IMR-90 (cell line): ENCODE data around the gene EFHD2. TPM values are rescaled to one million over a fixed set of nuclear protein-coding genes. Genes with fewer than 3 reads are reported as not detected.

Source experiments
- ATAC-seq: fragments of 200-7000 bp; cut with Tn5 transposase; 2 replicates; pipeline ENCODE4 v1.9.1; 2020; ENCODE audit warnings: low read depth, mild to moderate bottlenecking, moderate library complexity
- BruUV-seq: library from RNA; stranded (reverse); fragments of 400-500 nt; replicated peaks from 2 replicates; lab custom pipeline; 2021; lab: Mats Ljungman, UMichigan
- CTCF ChIA-PET: fragments of 300-600 bp; formaldehyde crosslinking; extraction: SDS; loops from one replicate; lab custom pipeline; 2021; ENCODE audit warnings: antibody characterized with exemption; lab: Yijun Ruan, JAX
- POLR2A ChIA-PET: fragments of 300-600 bp; sonication (Branson Sonifier 250); formaldehyde crosslinking; loops from one replicate; lab custom pipeline; 2022; ENCODE audit warnings: antibody characterized with exemption; ENCODE audit not compliant: unreplicated experiment; lab: Charles Lee
- DNase-seq: peaks from one replicate; pipeline ENCODE4 v3.0.0; 2013
- H2AFZ ChIP-seq: replicated peaks from 2 replicates; pipeline ENCODE3; 2013; ENCODE audit warnings: low read length, mild to moderate bottlenecking; ENCODE audit not compliant: poor library complexity
- H2AK5ac ChIP-seq: 2 replicates; pipeline ENCODE4 v1.6.1; 2013; ENCODE audit warnings: low read depth, low read length, inconsistent platforms
- H2AK9ac ChIP-seq: replicated peaks from 2 replicates; pipeline ENCODE3; 2013; ENCODE audit warnings: mild to moderate bottlenecking, low read depth, low read length, moderate library complexity; ENCODE audit not compliant: poor library complexity
- H2BK120ac ChIP-seq: 2 replicates; pipeline ENCODE4 v1.6.1; 2013; ENCODE audit warnings: low read depth, low read length, inconsistent platforms
- H2BK15ac ChIP-seq: 3 replicates; pipeline ENCODE4 v1.6.1; 2013; ENCODE audit warnings: low read depth, low read length, inconsistent platforms
- H2BK20ac ChIP-seq: 2 replicates; pipeline ENCODE4 v1.6.1; 2013; ENCODE audit warnings: low read depth, mild to moderate bottlenecking, inconsistent platforms, low read length, moderate library complexity
- H2BK5ac ChIP-seq: 2 replicates; pipeline ENCODE4 v1.6.1; 2013; ENCODE audit warnings: mild to moderate bottlenecking, low read depth, low read length, inconsistent platforms; ENCODE audit not compliant: poor library complexity, severe bottlenecking
- H3K14ac ChIP-seq: replicated peaks from 2 replicates; pipeline ENCODE4 v1.6.1; 2013; ENCODE audit warnings: low read depth, low read length, inconsistent platforms
- H3K18ac ChIP-seq: 2 replicates; pipeline ENCODE4 v1.6.1; 2013; ENCODE audit warnings: low read depth, low read length, control low read depth
- H3K23ac ChIP-seq: 2 replicates; pipeline ENCODE4 v1.6.1; 2013; ENCODE audit warnings: low read depth, low read length, inconsistent platforms
- H3K27ac ChIP-seq: 2 replicates; pipeline ENCODE4 v1.5.1; 2013; ENCODE audit warnings: mild to moderate bottlenecking, control low read depth, low read length; ENCODE audit not compliant: insufficient read depth
- H3K27me3 ChIP-seq: 2 replicates; pipeline ENCODE4 v1.6.1; 2013; ENCODE audit warnings: low read length; ENCODE audit not compliant: control insufficient read depth, insufficient read depth
- H3K36me3 ChIP-seq: 2 replicates; pipeline ENCODE4 v1.6.1; 2013; ENCODE audit warnings: low read length, mixed read lengths; ENCODE audit not compliant: control insufficient read depth, insufficient read depth
- H3K4ac ChIP-seq: 2 replicates; pipeline ENCODE4 v1.6.1; 2013; ENCODE audit warnings: low read depth, low read length, inconsistent platforms
- H3K4me1 ChIP-seq: 2 replicates; pipeline ENCODE4 v1.6.1; 2013; ENCODE audit warnings: low read length, mixed read lengths; ENCODE audit not compliant: control insufficient read depth, insufficient read depth
- H3K4me2 ChIP-seq: 2 replicates; pipeline ENCODE4 v1.6.1; 2013; ENCODE audit warnings: low read depth, mild to moderate bottlenecking, control low read depth, low read length, moderate library complexity
- H3K4me3 ChIP-seq: 2 replicates; pipeline ENCODE4 v1.5.1; 2013; ENCODE audit warnings: low read depth, mild to moderate bottlenecking, control low read depth, low read length, moderate library complexity; ENCODE audit not compliant: insufficient read depth
- H3K56ac ChIP-seq: 2 replicates; pipeline ENCODE4 v1.6.1; 2013; ENCODE audit warnings: low read length, inconsistent platforms; ENCODE audit not compliant: insufficient read depth; ENCODE audit errors: extremely low read depth
- H3K79me1 ChIP-seq, 2 experiments: 2 replicates each; pipeline ENCODE4 v1.6.1; 2013; ENCODE audit warnings: low read length in 2 of 2, inconsistent platforms in 1 of 2, low read depth in 1 of 2
- H3K9ac ChIP-seq: 2 replicates; pipeline ENCODE4 v1.6.1; 2013; ENCODE audit warnings: low read depth, low read length, control low read depth
- H3K9me1 ChIP-seq: 2 replicates; pipeline ENCODE4 v1.6.1; 2013; ENCODE audit warnings: low read length, inconsistent platforms; ENCODE audit not compliant: insufficient read depth
- H3K9me3 ChIP-seq: 2 replicates; pipeline ENCODE4 v1.6.1; 2013; ENCODE audit warnings: low read length; ENCODE audit not compliant: control insufficient read depth, insufficient read depth
- H4K20me1 ChIP-seq: 2 replicates; pipeline ENCODE4 v1.6.1; 2013; ENCODE audit warnings: low read length, inconsistent platforms; ENCODE audit not compliant: insufficient read depth
- H4K5ac ChIP-seq: 2 replicates; pipeline ENCODE4 v1.6.1; 2013; ENCODE audit warnings: mild to moderate bottlenecking, low read depth, low read length, control low read depth
- H4K8ac ChIP-seq, 2 experiments: 2 replicates each; pipeline ENCODE4 v1.6.1; 2013; ENCODE audit warnings: low read depth in 2 of 2, low read length in 2 of 2, control low read depth in 1 of 2, inconsistent platforms in 1 of 2
- H4K91ac ChIP-seq: 2 replicates; pipeline ENCODE4 v1.6.1; 2013; ENCODE audit warnings: low read depth, low read length, inconsistent platforms; ENCODE audit not compliant: insufficient read depth
- BHLHE40 ChIP-seq: fragments of 150-350 bp; IDR thresholded peaks from 2 replicates; pipeline ENCODE4 v1.6.1; 2016; ENCODE audit warnings: mild to moderate bottlenecking, low read depth, low read length
- CEBPB ChIP-seq: IDR thresholded peaks from 2 replicates; pipeline ENCODE4 v1.6.1; 2012; ENCODE audit warnings: low read depth, low read length, improper control_type of control experiment
- CTCF ChIP-seq: conservative IDR thresholded peaks from 2 replicates; pipeline ENCODE4 v1.5.1; 2012; ENCODE audit warnings: mild to moderate bottlenecking, low read depth, low read length, improper control_type of control experiment
- FOS ChIP-seq: fragments of 150-350 bp; IDR thresholded peaks from 2 replicates; pipeline ENCODE4 v1.6.1; 2016; ENCODE audit warnings: low read depth, low read length
- MXI1 ChIP-seq: IDR thresholded peaks from 2 replicates; pipeline ENCODE4 v1.6.1; 2012; ENCODE audit warnings: low read depth, mild to moderate bottlenecking, low read length, moderate library complexity, borderline replicate concordance
- RAD21 ChIP-seq: IDR thresholded peaks from 2 replicates; pipeline ENCODE4 v1.6.1; 2012; ENCODE audit warnings: low read length, improper control_type of control experiment
- RCOR1 ChIP-seq: IDR thresholded peaks from 2 replicates; pipeline ENCODE4 v1.6.1; 2012; ENCODE audit warnings: mild to moderate bottlenecking, low read length, improper control_type of control experiment; ENCODE audit not compliant: insufficient replicate concordance
- SMC3 ChIP-seq: fragments of 150-350 bp; IDR thresholded peaks from 2 replicates; pipeline ENCODE4 v1.6.1; 2016; ENCODE audit warnings: low read depth, mild to moderate bottlenecking, antibody characterized with exemption, low read length, moderate library complexity
- WGBS, 2 experiments: methylation state at CpG; one replicate each; pipeline versions ENCODE4 v1.1.5 to v1.1.7; 2013; ENCODE audit warnings: missing lambda C conversion rate in 2 of 2; ENCODE audit not compliant: insufficient read length in 1 of 2; ENCODE audit errors: extremely low coverage in 2 of 2; 5-methylcytosine and 5-hydroxymethylcytosine counted together
- dilution Hi-C: fragments of 300-500 bp; cut with HindIII; formaldehyde crosslinking; loops from one replicate; pipeline ENCODE4 v1.14.3; 2018; ENCODE audit warnings: low sequenced_read_pairs; ENCODE audit not compliant: unreplicated experiment
- in situ Hi-C: fragments of 300-500 bp; cut with MboI; formaldehyde crosslinking; loops from 3 replicates; pipeline ENCODE4 v1.14.3; 2019; ENCODE audit warnings: low sequenced_read_pairs, inconsistent platforms, mixed read lengths
- intact Hi-C: fragments of 100-400 bp; cut with micrococcal nuclease; formaldehyde crosslinking; loops from 2 replicates; pipeline ENCODE4 v1.10.0; 2022
- polyA plus RNA-seq, 3 experiments: library from polyadenylated mRNA; depleted of rRNA; stranded (reverse); fragments of >200 nt; gene quantifications; 2 replicates each; pipeline ENCODE4 v1.2.3, GENCODE V29; 2012; ENCODE audit warnings: low replicate concordance in 1 of 3
- total RNA-seq: library from RNA; depleted of rRNA; stranded (reverse); fragments of >200 nt; gene quantifications from 2 replicates; pipeline ENCODE4 v1.2.3, GENCODE V29; 2012

EFHD2 gene
- total and polyA plus RNA-seq, 2 of the 4 experiments (the other 2 are of a cell fraction): 22.6 to 58.9 TPM

DNA sequence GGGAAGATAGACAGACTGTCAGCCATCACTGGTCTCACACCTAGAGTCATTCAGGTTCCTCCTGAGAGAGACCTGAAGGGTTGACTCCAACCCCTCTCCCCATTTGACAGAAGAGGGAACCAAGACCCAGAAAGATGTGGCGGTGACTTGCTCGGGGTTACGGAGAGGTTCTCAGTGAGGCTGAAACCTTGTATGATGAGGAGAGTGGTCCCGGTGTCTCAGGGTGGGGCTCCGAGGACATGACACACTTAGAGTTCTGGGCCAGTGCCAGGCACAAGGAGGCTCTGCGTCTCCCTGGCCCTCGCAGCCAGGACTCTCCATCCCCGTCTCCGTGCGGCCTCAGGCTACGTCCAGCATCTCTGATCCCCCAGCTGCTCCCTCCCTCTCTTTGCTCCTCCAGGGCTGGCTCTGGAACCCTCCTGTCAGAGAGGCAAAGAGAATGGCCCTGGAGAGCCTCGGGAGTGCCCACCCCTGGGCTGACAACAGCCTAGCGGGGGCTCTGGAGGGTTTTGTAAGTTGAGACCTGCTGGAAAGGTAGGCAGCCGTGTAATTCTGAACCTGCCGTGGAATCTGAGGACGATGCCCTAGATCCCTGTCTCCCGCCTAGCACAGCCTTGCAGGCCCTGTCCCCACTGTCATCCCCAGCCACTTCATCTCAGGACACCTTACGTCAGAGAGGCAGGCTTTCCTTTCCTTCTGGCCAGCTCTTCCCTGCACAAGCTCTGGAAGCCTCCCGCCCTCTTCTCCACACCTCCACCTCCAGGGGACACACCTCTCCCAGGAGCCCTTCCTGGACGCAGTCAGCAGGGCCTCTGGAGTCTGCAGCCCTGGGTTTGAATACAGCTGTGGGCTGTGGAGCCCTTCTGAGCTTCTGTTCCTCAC is 4.1 kb downstream of the EFHD2 start:
- Histone ChIP-seq H3K27me3 (no peaks in the 10 kb centered on the region), H3K79me1 (peaks cover 17 to 80% of the 10 kb centered on the region in 2 experiments; a peak in 3 of 4 replicates), H3K4me3 (no peak overlapping the region), H3K9me3 (no peaks in the 10 kb centered on the region), H4K20me1 (peaks cover 29% of the 10 kb centered on the region), H2BK120ac (no peak overlapping the region), H4K91ac (no peak overlapping the region), H3K9me1 (peaks cover 18% of the 10 kb centered on the region), H3K18ac (no peak overlapping the region), H3K4me1 (peaks cover 34% of the 10 kb centered on the region), H2BK5ac (no peak overlapping the region), H2AK5ac (peak overlapping the region; percentile 39; the same call in 1 of the 2 replicates), H3K56ac (no peak overlapping the region), H4K5ac (no peak overlapping the region), H2BK15ac (no peak overlapping the region), H2BK20ac (no peak overlapping the region), H3K4ac (no peak overlapping the region), H3K27ac (no peak overlapping the region), H3K9ac (no peak overlapping the region), H2AFZ (peak overlapping the region; percentile 26), H3K23ac (peak overlapping the region; percentile 20; the same call in 1 of the 2 replicates), H4K8ac (no peak overlapping the region), H3K4me2 (no peak overlapping the region), H3K14ac (no peak overlapping the region), H2AK9ac (no peak overlapping the region), H3K36me3 (peaks cover 4% of the 10 kb centered on the region; the same call in 1 of the 2 replicates)
- ATAC-seq (no peak), DNase-seq (no peak)
- intact Hi-C loops: no loop called here
- no TSS peak for BruUV-seq
- POLR2A ChIA-PET: no interaction called here
- in situ Hi-C loops: loop anchor here (5.0 kb wide), 1 partner anchor 72 kb away; no protein-coding TSS in a partner anchor
- CTCF ChIA-PET: interaction anchor here (1.5 kb wide), 1 partner anchor 13 kb away, joined by 3 read pairs; no protein-coding TSS in a partner anchor
- 100% methylated on average over 3 of the region's 20 CpGs; no CpG with 5 or more reads in 1 of the 2 experiments for WGBS, 2 experiments
- dilution Hi-C loops: no loop called here
- TF ChIP-seq BHLHE40 (no peak), MXI1 (no peak), CEBPB (no peak), SMC3 (no peak), RAD21 (no peak), CTCF (no peak), FOS (no peak), RCOR1 (no peak)
